DND-41 (cell line): Measurements from ENCODE around the gene RBMS1.

ENCODE experiments used
- ATAC-seq: fragments of 200-7000 bp; cut with Tn5 transposase; 3 replicates; pipeline ENCODE4 v1.9.1; 2021; ENCODE audit warnings: low read depth; ENCODE audit not compliant: insufficient read depth
- DNase-seq: peaks from one replicate; pipeline ENCODE4 v3.0.0-alpha.2; 2020
- H2AFZ ChIP-seq: 2 replicates; pipeline ENCODE4 v1.6.0; 2012; ENCODE audit warnings: low read depth, low read length
- H3K27ac ChIP-seq: 2 replicates; pipeline ENCODE4 v1.5.1; 2012; ENCODE audit warnings: low read length, inconsistent platforms
- H3K27me3 ChIP-seq: fragments of 200-600 bp; sonication (generic); 2 replicates; pipeline ENCODE4 v1.6.0; 2012; ENCODE audit warnings: low read length, mild to moderate bottlenecking, inconsistent platforms; ENCODE audit not compliant: insufficient read depth, poor library complexity
- H3K36me3 ChIP-seq: 2 replicates; pipeline ENCODE4 v1.5.1; 2012; ENCODE audit warnings: low read length, inconsistent platforms; ENCODE audit not compliant: insufficient read depth
- H3K4me1 ChIP-seq: 2 replicates; pipeline ENCODE4 v1.5.1; 2012; ENCODE audit warnings: mild to moderate bottlenecking, low read length; ENCODE audit not compliant: insufficient read depth
- H3K4me2 ChIP-seq: 2 replicates; pipeline ENCODE4 v1.6.0; 2012; ENCODE audit warnings: mild to moderate bottlenecking, moderate library complexity, low read length, inconsistent platforms; ENCODE audit not compliant: insufficient read depth
- H3K4me3 ChIP-seq, 2 experiments: fragments of 200-600 bp in 1 of 2; shearing (Covaris generic) in 1 of 2; 2 replicates each; pipeline ENCODE4 v1.5.1; 2012 to 2016; ENCODE audit warnings: inconsistent platforms in 2 of 2, low read length in 2 of 2, mild to moderate bottlenecking in 2 of 2, low read depth in 1 of 2, moderate library complexity in 1 of 2
- H3K79me2 ChIP-seq: 2 replicates; pipeline ENCODE4 v1.6.0; 2012; ENCODE audit warnings: low read length, inconsistent platforms; ENCODE audit not compliant: insufficient read depth
- H3K9ac ChIP-seq: 2 replicates; pipeline ENCODE4 v1.6.0; 2012; ENCODE audit warnings: low read depth, mild to moderate bottlenecking, inconsistent platforms, low read length, moderate library complexity
- H3K9me3 ChIP-seq: 2 replicates; pipeline ENCODE4 v1.5.1; 2012; ENCODE audit warnings: low read length, moderate library complexity, mild to moderate bottlenecking, inconsistent platforms; ENCODE audit not compliant: insufficient read depth, severe bottlenecking
- H4K20me1 ChIP-seq: 2 replicates; pipeline ENCODE4 v1.6.0; 2012; ENCODE audit warnings: low read length; ENCODE audit not compliant: insufficient read depth
- EZH2 ChIP-seq: IDR thresholded peaks from 3 replicates; pipeline ENCODE4 v1.6.1; 2012; ENCODE audit warnings: borderline replicate concordance, low read depth, mild to moderate bottlenecking, moderate library complexity, low read length, inconsistent platforms; ENCODE audit not compliant: severe bottlenecking
- TF ChIP-seq, protein P1 (sequence below): IDR thresholded peaks from 2 replicates; pipeline ENCODE4 v1.5.1; 2012; ENCODE audit warnings: borderline replicate concordance, low read length, moderate library complexity, mild to moderate bottlenecking; ENCODE audit not compliant: poor library complexity, severe bottlenecking; ENCODE audit errors: extremely low read depth

RBMS1 gene

DNA sequence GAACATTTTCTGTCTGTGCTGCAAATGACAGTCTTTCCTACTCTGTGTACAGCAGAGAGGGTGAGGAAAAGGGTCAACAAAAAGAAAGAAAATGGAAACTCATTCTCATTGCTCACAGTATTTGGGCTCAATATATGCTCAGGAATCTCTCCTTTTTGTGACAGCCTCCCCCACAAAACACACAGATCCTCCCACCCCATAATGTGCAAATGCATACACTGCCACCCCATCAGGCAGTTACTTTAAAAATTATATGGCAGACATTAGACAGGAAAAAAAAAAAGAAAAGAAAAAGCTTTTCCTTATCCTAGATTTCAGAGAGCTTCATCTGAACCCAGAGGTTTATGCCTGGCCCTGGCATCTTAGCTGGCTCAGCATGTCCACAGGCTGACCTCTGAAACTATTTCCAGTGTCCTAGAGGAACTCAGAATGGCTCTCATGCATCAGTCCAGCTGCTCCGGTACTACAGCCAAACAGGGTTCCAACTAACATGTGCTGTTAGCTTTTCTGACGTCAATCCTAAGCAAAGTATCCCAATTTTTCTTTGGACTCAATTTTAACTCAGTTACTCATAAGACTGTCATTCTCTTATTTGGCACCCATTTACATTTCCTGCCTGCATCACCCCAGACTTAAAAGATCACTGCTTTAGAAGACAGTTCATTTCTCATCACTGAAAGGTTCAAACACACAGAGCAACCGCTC is 105.9 kb downstream of the RBMS1 start:
- H3K4me2 ChIP-seq: no peak overlapping the region
- no peak for DNase-seq
- H3K9ac ChIP-seq: no peak overlapping the region
- no peak overlapping the region for H3K4me3 ChIP-seq
- peaks cover 26% of the 10 kb centered on the region for H3K4me1 ChIP-seq
- no peak for ATAC-seq
- H3K9me3 ChIP-seq: no peaks in the 10 kb centered on the region
- TF ChIP-seq, protein P1, sequence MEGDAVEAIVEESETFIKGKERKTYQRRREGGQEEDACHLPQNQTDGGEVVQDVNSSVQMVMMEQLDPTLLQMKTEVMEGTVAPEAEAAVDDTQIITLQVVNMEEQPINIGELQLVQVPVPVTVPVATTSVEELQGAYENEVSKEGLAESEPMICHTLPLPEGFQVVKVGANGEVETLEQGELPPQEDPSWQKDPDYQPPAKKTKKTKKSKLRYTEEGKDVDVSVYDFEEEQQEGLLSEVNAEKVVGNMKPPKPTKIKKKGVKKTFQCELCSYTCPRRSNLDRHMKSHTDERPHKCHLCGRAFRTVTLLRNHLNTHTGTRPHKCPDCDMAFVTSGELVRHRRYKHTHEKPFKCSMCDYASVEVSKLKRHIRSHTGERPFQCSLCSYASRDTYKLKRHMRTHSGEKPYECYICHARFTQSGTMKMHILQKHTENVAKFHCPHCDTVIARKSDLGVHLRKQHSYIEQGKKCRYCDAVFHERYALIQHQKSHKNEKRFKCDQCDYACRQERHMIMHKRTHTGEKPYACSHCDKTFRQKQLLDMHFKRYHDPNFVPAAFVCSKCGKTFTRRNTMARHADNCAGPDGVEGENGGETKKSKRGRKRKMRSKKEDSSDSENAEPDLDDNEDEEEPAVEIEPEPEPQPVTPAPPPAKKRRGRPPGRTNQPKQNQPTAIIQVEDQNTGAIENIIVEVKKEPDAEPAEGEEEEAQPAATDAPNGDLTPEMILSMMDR: no peak
- TF ChIP-seq EZH2: no peak
- H2AFZ ChIP-seq: no peak overlapping the region
- H3K27me3 ChIP-seq: no peaks in the 10 kb centered on the region
- H4K20me1 ChIP-seq: peaks cover 41% of the 10 kb centered on the region; the same call in 1 of the 2 replicates
- peaks cover 91% of the 10 kb centered on the region for H3K79me2 ChIP-seq
- H3K36me3 ChIP-seq: no peaks in the 10 kb centered on the region
- H3K27ac ChIP-seq: no peak overlapping the region

DNA sequence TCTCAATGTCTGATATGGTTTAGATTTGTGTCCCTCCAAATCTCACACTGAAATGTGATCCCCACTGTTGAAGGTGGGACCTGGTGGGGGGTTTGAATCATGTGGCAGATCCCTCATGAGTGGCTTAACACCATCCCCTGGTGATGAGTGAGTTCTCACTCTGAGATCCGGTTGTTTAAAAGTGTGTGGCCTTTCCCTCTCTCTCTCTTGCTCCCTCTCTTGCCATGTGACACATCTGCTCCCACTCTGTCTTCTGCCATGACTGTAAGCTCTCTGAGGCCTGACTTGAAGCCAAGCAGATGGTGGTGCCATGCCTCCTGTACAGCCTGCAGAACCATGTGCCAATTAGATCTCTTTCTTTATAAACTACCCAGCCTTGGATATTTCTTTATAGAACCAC is 108.8 kb downstream of the RBMS1 start:
- no peak overlapping the region for H3K4me2 ChIP-seq
- TF ChIP-seq, protein P1: no peak
- TF ChIP-seq EZH2: no peak
- ATAC-seq: no peak
- DNase-seq: no peak
- no peak overlapping the region for H2AFZ ChIP-seq
- H3K79me2 ChIP-seq: peaks cover 89% of the 10 kb centered on the region
- H3K9me3 ChIP-seq: no peaks in the 10 kb centered on the region
- H3K27me3 ChIP-seq: no peaks in the 10 kb centered on the region
- no peak overlapping the region for H3K4me3 ChIP-seq
- H4K20me1 ChIP-seq: peaks cover 46% of the 10 kb centered on the region; the same call in 1 of the 2 replicates
- no peak overlapping the region for H3K9ac ChIP-seq
- H3K27ac ChIP-seq: no peak overlapping the region
- H3K36me3 ChIP-seq: no peaks in the 10 kb centered on the region
- H3K4me1 ChIP-seq: peaks cover 23% of the 10 kb centered on the region

DNA sequence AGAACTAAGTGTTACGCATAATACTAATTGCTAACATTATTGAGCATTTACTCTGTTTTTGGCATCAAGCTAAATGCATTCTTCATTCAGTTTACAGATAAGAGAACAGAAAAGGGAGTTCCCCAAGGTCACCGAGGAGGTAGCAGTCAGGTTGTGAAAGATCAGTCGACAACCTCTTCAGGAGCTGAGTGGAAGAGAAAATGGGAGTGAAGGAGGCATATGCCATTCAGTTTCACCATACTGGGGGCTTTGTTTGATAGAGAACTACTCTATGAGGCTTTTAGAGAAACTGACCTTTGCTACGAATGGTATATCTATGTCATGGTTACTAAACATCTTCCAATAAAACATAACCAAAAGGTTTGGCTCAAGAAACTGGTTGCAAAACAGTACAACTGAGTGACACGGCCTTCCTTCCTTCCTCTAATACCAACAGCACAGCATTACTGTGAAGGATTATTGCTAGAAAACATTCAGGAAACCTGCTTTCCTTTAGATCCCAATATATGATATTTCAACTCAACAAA is 112.1 kb downstream of the RBMS1 start:
- ATAC-seq (no peak), DNase-seq (no peak)
- Histone ChIP-seq H3K36me3 (no peaks in the 10 kb centered on the region), H3K9ac (no peak overlapping the region), H4K20me1 (peaks cover 31% of the 10 kb centered on the region; the same call in 1 of the 2 replicates), H3K27me3 (no peaks in the 10 kb centered on the region), H3K9me3 (no peaks in the 10 kb centered on the region), H3K4me3 (no peak overlapping the region), H3K4me2 (no peak overlapping the region), H3K4me1 (peaks cover 14% of the 10 kb centered on the region), H3K27ac (no peak overlapping the region), H3K79me2 (peaks cover 86% of the 10 kb centered on the region), H2AFZ (no peak overlapping the region)
- no peak for TF ChIP-seq EZH2
- TF ChIP-seq, protein P1: no peak
